HG03354 (cell line): ENCODE data around the gene PLEK.

Experiments used
- ATAC-seq: cut with Tn5 transposase; IDR thresholded peaks from one replicate; pipeline ENCODE4 v1.9.1; 2021; ENCODE audit warnings: mild to moderate bottlenecking; ENCODE audit not compliant: unreplicated experiment, poor library complexity, severe bottlenecking

Gene PLEK

GRCh38 chr2:68411397-68412126 is 46.5 kb downstream of the PLEK start:
- peak; percentile 92 for ATAC-seq

GRCh38 chr2:68412127-68412819 is 47.2 kb downstream of the PLEK start:
- ATAC-seq, result peak; percentile 25

GRCh38 chr2:68413466-68413865 is 48.4 kb downstream of the PLEK start:
- ATAC-seq, result no peak

- no peak for ATAC-seq
Observed at GRCh38 chr2:68414452-68414851, 49.4 kb downstream of the PLEK start.

GRCh38 chr2:68414876-68415275 is 49.8 kb downstream of the PLEK start:
- ATAC-seq, result no peak

GRCh38 chr2:68415521-68415920 is 50.4 kb downstream of the PLEK start:
- ATAC-seq, result no peak

- ATAC-seq, result no peak
Observed at GRCh38 chr2:68416081-68416675, 51.1 kb downstream of the PLEK start.

- ATAC-seq, result no peak
Observed at GRCh38 chr2:68417926-68418325, 52.8 kb downstream of the PLEK start.

- no peak for ATAC-seq
Observed at GRCh38 chr2:68418419-68418818, 53.3 kb downstream of the PLEK start.

- ATAC-seq, result peak; percentile 74
Observed at GRCh38 chr2:68418855-68419254, 53.8 kb downstream of the PLEK start.

- ATAC-seq, result no peak
Observed at GRCh38 chr2:68420254-68420910, 55.3 kb downstream of the PLEK start.

- ATAC-seq, result peak; percentile 84
Observed at GRCh38 chr2:68423966-68424650, 59.0 kb downstream of the PLEK start.

GRCh38 chr2:68425503-68425902 is 60.4 kb downstream of the PLEK start:
- ATAC-seq, result no peak

GRCh38 chr2:68426446-68426845 is 61.4 kb downstream of the PLEK start:
- no peak for ATAC-seq

- peak; percentile 35 for ATAC-seq
Observed at GRCh38 chr2:68426848-68427579, 61.9 kb downstream of the PLEK start.

- no peak for ATAC-seq
Observed at GRCh38 chr2:68428126-68428525, 63.0 kb downstream of the PLEK start.

- no peak for ATAC-seq
Observed at GRCh38 chr2:68428746-68429145, 63.7 kb downstream of the PLEK start.

GRCh38 chr2:68429311-68429826 is 64.3 kb downstream of the PLEK start:
- no peak for ATAC-seq

GRCh38 chr2:68431316-68431972 is 66.4 kb downstream of the PLEK start:
- ATAC-seq, result no peak
